VCaP (cell line): ENCODE results near the gene OLFML2B.

Experiments used
- H3K27ac ChIP-seq: fragments of 450-650 bp; 2 replicates; pipeline ENCODE4 v1.5.1; 2017
- TF ChIP-seq, protein P1 (sequence below): fragments of 450-650 bp; conservative IDR thresholded peaks from 2 replicates; pipeline ENCODE4 v1.5.1; 2017; ENCODE audit warnings: mild to moderate bottlenecking, moderate library complexity

The OLFML2B gene

DNA sequence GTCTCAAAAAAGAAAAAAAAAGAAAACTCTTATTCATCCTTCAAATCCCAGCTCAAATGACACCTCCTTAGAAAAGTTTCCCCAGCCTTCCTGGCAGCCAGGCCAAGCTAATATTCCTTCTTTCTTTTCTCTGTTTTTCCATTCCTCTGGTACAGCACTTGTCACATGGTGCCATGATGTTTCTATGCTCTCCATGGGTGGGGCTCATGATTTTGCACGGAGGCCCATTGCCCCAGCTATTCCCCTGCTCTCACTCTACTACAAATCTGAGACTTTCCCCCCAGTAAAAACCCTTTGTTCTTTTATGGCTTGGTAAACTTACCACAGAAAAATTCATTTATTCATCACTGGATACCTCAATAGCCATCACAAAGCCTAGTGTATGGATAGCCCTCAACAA is 26.5 kb downstream of the OLFML2B start:
- TF ChIP-seq, protein P1, sequence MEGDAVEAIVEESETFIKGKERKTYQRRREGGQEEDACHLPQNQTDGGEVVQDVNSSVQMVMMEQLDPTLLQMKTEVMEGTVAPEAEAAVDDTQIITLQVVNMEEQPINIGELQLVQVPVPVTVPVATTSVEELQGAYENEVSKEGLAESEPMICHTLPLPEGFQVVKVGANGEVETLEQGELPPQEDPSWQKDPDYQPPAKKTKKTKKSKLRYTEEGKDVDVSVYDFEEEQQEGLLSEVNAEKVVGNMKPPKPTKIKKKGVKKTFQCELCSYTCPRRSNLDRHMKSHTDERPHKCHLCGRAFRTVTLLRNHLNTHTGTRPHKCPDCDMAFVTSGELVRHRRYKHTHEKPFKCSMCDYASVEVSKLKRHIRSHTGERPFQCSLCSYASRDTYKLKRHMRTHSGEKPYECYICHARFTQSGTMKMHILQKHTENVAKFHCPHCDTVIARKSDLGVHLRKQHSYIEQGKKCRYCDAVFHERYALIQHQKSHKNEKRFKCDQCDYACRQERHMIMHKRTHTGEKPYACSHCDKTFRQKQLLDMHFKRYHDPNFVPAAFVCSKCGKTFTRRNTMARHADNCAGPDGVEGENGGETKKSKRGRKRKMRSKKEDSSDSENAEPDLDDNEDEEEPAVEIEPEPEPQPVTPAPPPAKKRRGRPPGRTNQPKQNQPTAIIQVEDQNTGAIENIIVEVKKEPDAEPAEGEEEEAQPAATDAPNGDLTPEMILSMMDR = no peak
- H3K27ac ChIP-seq = no peak overlapping the region

DNA sequence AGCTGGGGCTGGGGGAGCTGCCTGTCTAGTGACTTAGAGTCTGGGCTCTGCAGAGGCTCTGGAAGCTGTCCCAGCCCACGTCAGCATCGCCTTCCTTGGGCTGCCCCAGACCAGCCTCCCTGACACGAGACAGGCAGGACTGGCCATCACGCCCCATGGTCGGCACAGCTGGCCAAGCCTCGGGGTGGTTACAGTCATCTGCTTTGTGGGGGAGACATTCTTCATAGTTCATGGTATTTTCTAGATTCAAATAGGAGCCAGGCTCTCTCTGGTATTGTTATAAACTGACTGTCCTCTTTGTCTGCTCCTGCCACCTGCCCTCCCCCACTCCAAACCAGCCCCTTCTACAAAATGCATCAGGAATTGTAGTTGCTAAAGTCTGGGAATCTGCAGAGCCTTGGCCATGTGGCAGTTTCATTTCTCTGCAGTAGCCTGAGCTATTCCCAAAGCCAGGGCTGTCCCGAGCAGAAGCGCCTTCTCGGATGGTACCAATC is 29.4 kb downstream of the OLFML2B start:
- TF ChIP-seq, protein P1 = no peak
- no peak overlapping the region for H3K27ac ChIP-seq

GRCh38 chr1:161993576-161993975 is 30.1 kb downstream of the OLFML2B start:
- no peak overlapping the region for H3K27ac ChIP-seq
- TF ChIP-seq, protein P1 = no peak

- TF ChIP-seq, protein P1 = no peak
- no peak overlapping the region for H3K27ac ChIP-seq
These were observed 33.9 kb downstream of the OLFML2B start for GRCh38 chr1:161989786-161990185.

DNA sequence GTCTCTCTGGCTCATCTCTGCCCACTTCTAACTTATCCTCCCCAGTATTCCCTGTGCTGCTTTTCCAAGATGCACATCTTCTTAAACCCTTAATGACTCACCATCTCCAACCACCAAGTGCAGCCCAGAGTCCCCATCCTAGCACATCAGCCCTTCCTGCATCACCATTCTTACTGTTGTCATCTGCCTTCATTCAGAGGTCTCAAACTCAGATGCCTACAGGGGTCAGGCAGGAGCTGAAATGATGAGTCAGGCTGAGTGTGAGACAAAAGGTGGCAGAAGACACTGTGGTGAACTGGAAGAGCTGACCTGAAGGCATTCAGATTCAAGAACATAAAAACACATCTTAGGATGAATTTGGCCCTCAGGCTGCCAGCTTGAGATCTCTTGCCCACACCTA is 34.6 kb downstream of the OLFML2B start:
- TF ChIP-seq, protein P1 = no peak
- no peak overlapping the region for H3K27ac ChIP-seq

DNA sequence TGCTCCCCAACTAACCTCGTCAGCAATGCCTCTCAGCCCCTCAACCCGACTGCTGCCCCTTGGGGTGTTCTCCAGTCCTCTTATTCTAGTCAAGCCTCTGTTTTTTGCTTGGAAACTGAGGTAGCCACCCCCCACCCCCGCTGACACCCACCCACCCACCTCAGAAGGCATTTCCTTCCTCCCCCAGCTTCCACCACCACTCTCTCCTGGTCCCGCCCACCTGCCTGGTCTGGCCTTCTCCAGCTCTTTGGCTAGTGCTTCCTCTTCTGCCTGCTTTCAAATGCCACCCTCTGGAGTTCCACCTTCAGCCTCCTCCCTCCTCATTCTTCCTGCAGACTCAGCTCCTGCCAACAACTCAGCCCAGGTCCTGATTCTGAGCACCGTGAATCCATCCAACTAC is 35.3 kb downstream of the OLFML2B start:
- TF ChIP-seq, protein P1 = no peak
- no peak overlapping the region for H3K27ac ChIP-seq

GRCh38 chr1:161987872-161988271 is 35.8 kb downstream of the OLFML2B start:
- no peak overlapping the region for H3K27ac ChIP-seq
- TF ChIP-seq, protein P1 = no peak

DNA sequence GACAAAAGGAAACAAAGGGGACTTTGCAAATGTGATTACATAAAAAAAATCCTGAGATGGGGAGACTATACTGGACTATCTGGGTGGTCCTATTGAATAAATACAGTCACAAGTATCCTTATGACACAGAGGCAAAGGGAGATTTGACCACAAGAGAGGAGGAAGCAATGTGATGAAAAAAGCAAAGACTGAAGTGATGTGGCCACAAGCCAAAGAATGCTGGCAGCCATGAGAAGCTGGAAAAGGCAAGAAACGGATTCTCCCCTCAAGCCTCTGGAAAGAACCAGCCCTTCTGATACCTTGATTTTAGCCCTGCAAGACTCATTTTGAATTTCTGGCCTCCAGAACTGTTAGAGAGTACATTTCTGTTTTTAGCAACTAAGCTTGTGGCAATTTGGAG is 36.4 kb downstream of the OLFML2B start:
- H3K27ac ChIP-seq = no peak overlapping the region
- TF ChIP-seq, protein P1 = no peak
